ENCODE results near the gene SHOX. TPM values are rescaled to one million over a fixed set of nuclear protein-coding genes. Genes with fewer than 3 reads are reported as not detected.

SHOX gene
- total and polyA plus RNA-seq, 7 donors, result 0.06 to 0.60 (median 0.32) TPM; not detected in 3

DNA sequence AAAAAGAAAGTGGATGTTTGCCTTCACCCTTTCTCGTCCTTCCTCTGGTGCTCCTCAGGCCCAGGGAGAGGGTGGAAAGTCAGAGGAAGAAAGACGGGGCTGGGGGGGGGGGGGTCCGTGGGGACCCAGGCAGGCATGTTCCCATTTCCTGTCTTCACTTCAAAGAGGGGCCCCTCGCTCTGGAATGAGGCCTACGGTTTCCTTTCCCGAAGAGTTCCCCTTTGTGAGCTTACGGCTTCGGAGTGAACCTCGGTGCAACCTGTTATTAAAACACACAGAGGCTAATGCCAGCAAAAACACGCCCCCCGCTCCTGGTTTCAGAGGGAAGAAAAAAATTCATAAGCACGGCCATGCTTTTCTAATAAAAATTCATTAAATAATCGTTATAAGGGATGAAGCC is 40.1 kb downstream of the SHOX start:
- no peak overlapping the region for H3K27ac ChIP-seq
- DNase-seq, result no peak
- H3K36me3 ChIP-seq, result no peaks in the 10 kb centered on the region
- WGBS, 2 donors, result 12 to 33% methylated on average over 12 to 13 of the region's 13 CpGs
- H3K4me3 ChIP-seq, result no peak overlapping the region
- TF ChIP-seq EP300 (IDR thresholded peaks at IDR 0.05), result no peak
- TF ChIP-seq POLR2AphosphoS5 (IDR thresholded peaks at IDR 0.05), result no peak
- TF ChIP-seq, protein P1, sequence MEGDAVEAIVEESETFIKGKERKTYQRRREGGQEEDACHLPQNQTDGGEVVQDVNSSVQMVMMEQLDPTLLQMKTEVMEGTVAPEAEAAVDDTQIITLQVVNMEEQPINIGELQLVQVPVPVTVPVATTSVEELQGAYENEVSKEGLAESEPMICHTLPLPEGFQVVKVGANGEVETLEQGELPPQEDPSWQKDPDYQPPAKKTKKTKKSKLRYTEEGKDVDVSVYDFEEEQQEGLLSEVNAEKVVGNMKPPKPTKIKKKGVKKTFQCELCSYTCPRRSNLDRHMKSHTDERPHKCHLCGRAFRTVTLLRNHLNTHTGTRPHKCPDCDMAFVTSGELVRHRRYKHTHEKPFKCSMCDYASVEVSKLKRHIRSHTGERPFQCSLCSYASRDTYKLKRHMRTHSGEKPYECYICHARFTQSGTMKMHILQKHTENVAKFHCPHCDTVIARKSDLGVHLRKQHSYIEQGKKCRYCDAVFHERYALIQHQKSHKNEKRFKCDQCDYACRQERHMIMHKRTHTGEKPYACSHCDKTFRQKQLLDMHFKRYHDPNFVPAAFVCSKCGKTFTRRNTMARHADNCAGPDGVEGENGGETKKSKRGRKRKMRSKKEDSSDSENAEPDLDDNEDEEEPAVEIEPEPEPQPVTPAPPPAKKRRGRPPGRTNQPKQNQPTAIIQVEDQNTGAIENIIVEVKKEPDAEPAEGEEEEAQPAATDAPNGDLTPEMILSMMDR (IDR thresholded peaks at IDR 0.05), result no peak
- no peak for TF ChIP-seq POLR2A (IDR thresholded peaks at IDR 0.05)
- peaks cover 0 to 5% (median 1%) of the 10 kb centered on the region in 4 donors for H3K9me3 ChIP-seq
- H3K4me1 ChIP-seq, result no peaks in the 10 kb centered on the region
- H3K27me3 ChIP-seq, result peaks cover 0 to 27% (median 0%) of the 10 kb centered on the region in 3 donors
- intact Hi-C loops (cut with DNase I), result no loop called here

GRCh38 chrX:672931-673330 is 42.3 kb downstream of the SHOX start:
- 82 to 88% methylated on average over 7 of the region's 7 CpGs for WGBS, 2 donors
- intact Hi-C loops (cut with DNase I), result no loop called here
- no peak for TF ChIP-seq POLR2A (IDR thresholded peaks at IDR 0.05)
- no peak for TF ChIP-seq EP300 (IDR thresholded peaks at IDR 0.05)
- TF ChIP-seq, protein P1 (IDR thresholded peaks at IDR 0.05), result no peak
- no peak for TF ChIP-seq POLR2AphosphoS5 (IDR thresholded peaks at IDR 0.05)
- H3K4me1 ChIP-seq, result no peaks in the 10 kb centered on the region
- H3K36me3 ChIP-seq, result no peaks in the 10 kb centered on the region
- H3K27ac ChIP-seq, result no peak overlapping the region
- peaks cover 0 to 27% (median 0%) of the 10 kb centered on the region in 3 donors for H3K27me3 ChIP-seq
- no peak for DNase-seq
- H3K9me3 ChIP-seq, result no peaks in the 10 kb centered on the region
- no peak overlapping the region for H3K4me3 ChIP-seq

GRCh38 chrX:675279-675954 is 44.8 kb downstream of the SHOX start:
- no peak for DNase-seq
- Histone ChIP-seq H3K27me3 (peaks cover 0 to 16% (median 0%) of the 10 kb centered on the region in 3 donors), H3K27ac (no peak overlapping the region), H3K4me1 (no peaks in the 10 kb centered on the region), H3K36me3 (no peaks in the 10 kb centered on the region), H3K4me3 (no peak overlapping the region), H3K9me3 (no peaks in the 10 kb centered on the region)
- TF ChIP-seq POLR2A (IDR thresholded peaks at IDR 0.05), result no peak
- TF ChIP-seq POLR2AphosphoS5 (IDR thresholded peaks at IDR 0.05), result no peak
- no peak for TF ChIP-seq EP300 (IDR thresholded peaks at IDR 0.05)
- whole genome bisulfite sequencing, 2 donors, result 37 to 42% methylated on average over 7 of the region's 7 CpGs
- intact Hi-C loops (cut with DNase I), result no loop called here

GRCh38 chrX:675955-676295 is 45.3 kb downstream of the SHOX start:
- Histone ChIP-seq H3K9me3 (no peaks in the 10 kb centered on the region), H3K27me3 (peaks cover 0 to 16% (median 0%) of the 10 kb centered on the region in 3 donors), H3K4me3 (no peak overlapping the region), H3K36me3 (no peaks in the 10 kb centered on the region), H3K4me1 (no peaks in the 10 kb centered on the region), H3K27ac (no peak overlapping the region)
- TF ChIP-seq, protein P1 (IDR thresholded peaks at IDR 0.05), result no peak
- TF ChIP-seq POLR2AphosphoS5 (IDR thresholded peaks at IDR 0.05) (no peak), POLR2A (IDR thresholded peaks at IDR 0.05) (no peak), EP300 (IDR thresholded peaks at IDR 0.05) (no peak)
- 43 to 49% methylated on average over 15 of the region's 15 CpGs for WGBS, 2 donors
- DNase-seq, result no peak
- intact Hi-C loops (cut with DNase I), result no loop called here

- intact Hi-C loops (cut with DNase I), result no loop called here
- no peaks in the 10 kb centered on the region for H3K4me1 ChIP-seq
- 88 to 92% methylated on average over 13 of the region's 13 CpGs for WGBS, 2 donors
- no peaks in the 10 kb centered on the region for H3K36me3 ChIP-seq
- peaks cover 0 to 13% (median 0%) of the 10 kb centered on the region in 3 donors for H3K27me3 ChIP-seq
- H3K27ac ChIP-seq, result no peak overlapping the region
- H3K9me3 ChIP-seq, result no peaks in the 10 kb centered on the region
- H3K4me3 ChIP-seq, result no peak overlapping the region
- DNase-seq, result no peak
- TF ChIP-seq POLR2A (IDR thresholded peaks at IDR 0.05) (no peak), POLR2AphosphoS5 (IDR thresholded peaks at IDR 0.05) (no peak), EP300 (IDR thresholded peaks at IDR 0.05) (no peak)
- TF ChIP-seq, protein P1 (IDR thresholded peaks at IDR 0.05), result no peak
These were observed 46.8 kb downstream of the SHOX start for GRCh38 chrX:677376-677775.

Data from sigmoid colon (tissue), 7 donors.